B cell (primary cell): ENCODE data around the gene METTL3.

ENCODE experiments used
- CTCF ChIP-seq: fragments of 200-600 bp; IDR thresholded peaks from one replicate; pipeline ENCODE4 v1.8.0; 2022; ENCODE audit warnings: antibody characterized with exemption, mild to moderate bottlenecking
- EZH2 ChIP-seq: IDR thresholded peaks from 2 replicates; pipeline ENCODE4 v1.6.1; 2012; ENCODE audit warnings: borderline replicate concordance, low read depth, mild to moderate bottlenecking, moderate library complexity, low read length; ENCODE audit not compliant: insufficient read depth, poor library complexity, severe bottlenecking

- TF ChIP-seq CTCF (no peak), EZH2 (no peak)
Measured at GRCh38 chr14:21501568-21501967, 9.6 kb downstream of the METTL3 start.
